GM21723 (cell line): Measurements from ENCODE around the gene TUBGCP6.
"Not testable (repeated sequence)": the region's sequence is repeated elsewhere in the genome, so short reads cannot be mapped to it uniquely, and the experiment has no call there.

Source experiments
- ATAC-seq: cut with Tn5 transposase; IDR thresholded peaks from one replicate; pipeline ENCODE4 v1.9.1; 2021; ENCODE audit warnings: mild to moderate bottlenecking, moderate library complexity; ENCODE audit not compliant: unreplicated experiment

Gene TUBGCP6

GRCh38 chr22:50213263-50213662 lies 31.6 kb downstream of the TUBGCP6 start:
- ATAC-seq = no peak

GRCh38 chr22:50211147-50211546 lies 33.7 kb downstream of the TUBGCP6 start:
- ATAC-seq = no peak

DNA sequence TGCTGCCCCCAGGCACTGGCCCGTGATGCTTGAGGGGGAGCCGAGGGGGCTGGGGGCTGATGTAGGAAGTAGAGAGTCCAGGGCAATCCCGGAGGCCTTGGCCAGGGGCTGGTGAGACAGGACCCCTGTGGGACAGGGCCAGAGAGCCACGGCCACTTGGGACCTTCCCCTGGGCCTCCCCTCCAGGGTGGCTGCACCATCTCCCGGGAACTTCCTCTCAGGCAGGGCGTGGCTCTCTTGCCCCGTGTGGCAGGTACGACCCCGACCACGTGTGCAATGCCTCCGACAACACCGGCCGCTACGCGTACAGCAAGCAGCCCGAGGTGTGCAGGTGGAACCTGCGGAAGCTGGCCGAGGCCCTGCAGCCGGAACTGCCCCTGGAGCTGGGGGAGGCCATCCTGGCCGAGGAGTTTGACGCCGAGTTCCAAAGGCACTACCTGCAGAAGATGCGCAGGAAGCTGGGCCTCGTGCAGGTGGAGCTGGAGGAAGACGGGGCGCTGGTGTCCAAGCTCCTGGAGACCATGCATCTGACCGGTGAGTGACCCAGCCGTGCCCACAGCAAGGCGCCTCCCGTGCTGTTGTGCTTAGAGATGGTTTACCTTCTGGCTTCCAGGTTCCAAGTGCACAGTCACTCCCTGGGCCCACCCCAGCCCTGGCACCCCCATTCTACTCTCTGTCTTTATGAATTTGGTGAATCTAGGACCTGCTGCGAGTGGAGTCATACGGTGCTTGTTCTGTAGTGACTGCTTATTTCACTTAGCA lies 34.3 kb downstream of the TUBGCP6 start:
- ATAC-seq = no peak

DNA sequence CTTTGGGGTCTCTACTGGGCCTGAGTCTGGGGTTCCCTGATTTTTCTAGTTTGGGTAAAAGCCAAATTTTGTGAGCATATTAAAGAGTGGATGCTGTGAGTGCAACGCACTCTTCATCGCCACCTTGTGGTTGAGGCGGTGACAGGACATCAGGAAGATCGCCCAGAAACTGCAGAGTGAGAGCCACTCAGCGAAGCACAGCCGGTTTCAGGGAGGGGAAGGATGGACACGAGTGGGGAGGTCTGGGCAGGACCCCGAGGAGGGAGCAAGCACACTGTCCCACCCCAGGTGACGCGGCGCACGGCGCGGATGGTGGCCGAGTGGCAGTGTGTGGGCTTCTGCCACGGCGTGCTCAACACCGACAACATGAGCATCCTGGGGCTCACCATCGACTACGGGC lies 34.9 kb downstream of the TUBGCP6 start:
- ATAC-seq = no peak

DNA sequence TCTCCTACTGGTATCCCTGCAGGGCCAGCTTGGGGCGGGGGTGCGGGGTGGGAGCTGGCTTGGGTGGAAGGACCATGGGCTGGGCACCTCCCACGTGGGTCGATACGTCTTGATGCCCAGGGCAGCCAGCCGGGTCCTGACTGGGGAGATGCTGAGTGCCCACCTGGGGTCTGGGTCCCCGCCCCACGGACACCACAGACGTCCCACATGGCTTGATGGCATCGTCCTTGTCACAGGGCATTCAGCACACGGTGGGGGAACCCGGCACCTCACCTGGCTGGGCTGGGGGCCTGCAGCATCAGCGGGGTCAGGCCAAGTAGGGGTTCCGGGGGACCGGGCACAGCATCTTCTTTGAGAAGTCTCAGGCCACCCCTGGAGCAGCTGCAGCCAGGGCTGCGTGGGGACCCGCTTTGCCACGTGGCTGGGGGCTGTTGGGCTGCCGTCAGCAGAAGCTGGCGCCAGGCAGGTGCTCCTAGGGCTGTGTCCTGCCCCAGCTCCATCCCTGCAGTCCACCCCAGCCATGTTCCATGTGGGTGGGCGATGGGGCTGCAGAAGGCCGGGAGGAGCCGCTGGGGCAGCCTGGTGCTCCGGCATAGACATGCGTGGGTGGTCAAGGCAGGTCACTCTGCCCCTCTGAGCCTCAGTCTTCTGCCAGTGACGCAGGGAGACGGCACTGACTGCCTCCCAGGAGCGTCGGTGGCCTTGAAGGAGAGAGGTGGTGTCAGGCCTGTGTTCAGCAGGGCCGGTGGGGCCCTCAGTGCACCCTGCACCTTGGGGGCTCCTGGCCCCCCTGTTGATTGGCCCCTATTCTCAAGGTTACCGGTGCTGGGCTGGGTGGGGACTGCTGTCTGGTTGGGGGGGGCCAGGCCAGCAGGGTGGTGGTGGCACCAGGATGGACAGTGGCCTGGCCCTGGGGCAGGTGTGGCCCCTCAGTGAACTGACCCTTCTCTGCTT lies 35.6 kb downstream of the TUBGCP6 start:
- ATAC-seq = no peak

DNA sequence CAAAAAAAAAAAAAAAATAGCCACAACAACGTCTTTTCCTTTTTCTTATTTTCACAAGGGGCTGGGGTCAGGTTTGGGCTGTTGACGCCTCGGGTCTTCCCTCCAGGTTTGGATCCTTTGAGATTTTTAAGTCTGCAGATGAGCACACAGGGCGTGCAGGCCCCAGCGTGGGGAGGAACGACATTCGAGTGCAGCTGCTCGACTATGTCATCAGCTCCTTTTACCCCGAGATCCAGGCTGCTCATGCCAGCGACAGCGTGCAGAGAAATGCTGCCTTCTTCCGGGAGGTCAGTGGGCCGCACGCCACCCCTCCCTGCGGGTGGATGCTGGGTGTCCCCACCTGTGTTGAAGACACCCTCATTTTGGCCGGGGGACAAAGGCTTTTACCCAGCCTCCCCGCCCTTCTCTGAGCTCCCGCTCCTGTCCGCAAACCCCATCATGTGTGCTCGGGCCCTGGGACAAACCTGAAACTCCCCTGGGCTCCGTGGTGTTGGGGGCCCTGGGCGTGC lies 36.3 kb downstream of the TUBGCP6 start:
- no peak for ATAC-seq

GRCh38 chr22:50207383-50208140 lies 37.3 kb downstream of the TUBGCP6 start:
- ATAC-seq = no peak

DNA sequence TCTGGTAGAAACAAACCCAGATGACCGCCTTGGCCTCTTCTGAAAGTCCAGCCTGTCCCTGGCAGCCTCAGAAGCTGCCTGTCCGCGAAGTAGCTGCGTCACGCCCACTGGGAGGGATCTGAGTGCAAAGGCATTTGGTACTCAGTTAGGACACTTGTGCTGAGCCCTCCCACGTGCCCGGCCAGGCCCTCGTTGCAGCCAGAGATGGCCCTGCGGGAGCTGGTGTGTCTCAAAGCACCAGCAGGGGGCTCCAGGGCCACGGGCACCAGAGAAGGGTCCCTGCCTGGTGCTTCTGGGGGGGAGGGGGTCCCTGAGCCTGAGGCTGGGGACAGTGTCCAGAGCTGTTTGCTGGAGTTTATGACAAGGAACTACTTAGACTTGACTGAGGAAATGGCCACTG lies 38.2 kb downstream of the TUBGCP6 start:
- no peak for ATAC-seq

DNA sequence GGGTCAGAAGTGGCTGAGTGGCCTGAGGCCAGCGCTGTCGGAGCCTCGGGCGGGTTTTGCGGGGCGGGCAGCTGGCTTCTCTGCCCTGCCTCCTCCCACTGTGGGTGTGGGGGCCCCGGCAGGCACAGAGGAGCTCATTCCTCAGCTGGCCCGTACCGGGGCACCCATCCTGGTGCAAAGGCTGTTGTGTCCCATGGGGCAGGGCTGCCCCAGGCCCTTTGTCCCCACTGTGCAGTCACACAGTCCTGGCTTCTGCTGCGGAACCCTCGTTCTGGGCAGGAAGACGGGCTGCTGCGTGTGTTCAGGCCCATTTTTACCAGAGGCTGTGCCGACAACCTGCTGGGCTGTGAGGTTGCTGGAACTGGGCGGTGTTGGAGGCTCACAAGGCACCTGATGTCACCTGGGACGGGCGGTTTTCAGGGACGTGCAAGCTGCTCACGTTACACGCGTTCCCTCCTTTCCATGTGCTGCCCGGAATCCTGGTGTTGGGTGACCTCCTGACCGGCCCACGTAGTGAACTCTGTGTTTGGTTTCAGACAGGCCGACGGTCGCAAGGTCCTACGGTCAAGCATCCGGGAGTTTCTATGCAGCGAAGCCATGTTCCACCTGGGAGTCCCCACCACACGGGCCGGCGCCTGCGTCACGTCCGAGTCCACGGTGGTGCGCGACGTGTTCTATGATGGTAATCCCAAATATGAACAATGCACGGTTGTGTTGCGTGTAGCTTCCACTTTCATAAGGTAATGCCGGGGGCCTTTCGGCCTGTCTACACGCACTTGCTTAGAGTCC lies 38.8 kb downstream of the TUBGCP6 start:
- no peak for ATAC-seq

GRCh38 chr22:50204998-50205397 lies 39.8 kb downstream of the TUBGCP6 start:
- not testable (repeated sequence) for ATAC-seq

GRCh38 chr22:50204571-50204970 lies 40.3 kb downstream of the TUBGCP6 start:
- ATAC-seq = no peak

- ATAC-seq = no peak
These were observed 41.5 kb downstream of the TUBGCP6 start for GRCh38 chr22:50203288-50203687.

GRCh38 chr22:50202130-50202666 lies 42.6 kb downstream of the TUBGCP6 start:
- no peak for ATAC-seq

DNA sequence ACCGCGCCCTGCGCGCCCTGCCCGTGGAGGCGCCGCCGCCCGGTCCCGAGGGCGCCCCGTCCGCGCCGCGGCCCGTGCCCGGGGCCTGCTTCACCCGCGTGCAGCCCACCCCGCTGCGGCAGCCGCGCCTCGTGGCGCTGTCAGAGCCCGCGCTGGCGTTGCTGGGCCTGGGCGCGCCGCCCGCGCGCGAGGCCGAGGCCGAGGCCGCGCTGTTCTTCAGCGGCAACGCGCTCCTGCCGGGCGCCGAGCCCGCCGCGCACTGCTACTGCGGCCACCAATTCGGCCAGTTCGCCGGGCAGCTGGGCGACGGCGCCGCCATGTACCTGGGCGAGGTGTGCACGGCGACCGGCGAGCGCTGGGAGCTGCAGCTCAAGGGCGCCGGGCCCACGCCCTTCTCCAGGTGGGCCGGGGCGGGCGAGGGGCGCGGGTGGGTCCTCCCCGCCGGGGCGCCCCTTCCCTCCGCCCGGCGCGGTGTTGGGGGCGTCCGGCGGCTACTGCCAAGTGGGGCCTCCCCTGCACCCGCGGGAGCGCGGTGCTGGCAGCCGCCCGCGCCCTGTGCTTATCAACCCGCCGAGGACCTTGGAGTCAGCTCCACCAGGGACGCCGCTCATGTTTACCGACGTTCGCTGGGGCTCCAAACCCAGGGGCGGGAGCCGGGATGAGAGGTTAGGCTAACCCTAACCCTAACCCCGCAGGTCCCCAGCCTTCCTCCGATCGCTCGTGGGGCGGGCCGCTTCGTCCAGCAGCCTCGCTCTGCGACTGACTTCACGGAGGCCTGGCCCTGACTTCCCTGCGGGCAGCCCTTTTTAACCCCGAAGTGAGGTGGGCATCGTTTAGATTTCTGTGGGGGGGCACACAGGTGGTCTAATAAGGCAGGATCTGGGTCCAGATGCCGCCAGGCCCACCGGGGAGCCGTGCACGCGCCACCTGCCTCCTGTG lies 43.4 kb downstream of the TUBGCP6 start:
- ATAC-seq = peak; percentile 24

DNA sequence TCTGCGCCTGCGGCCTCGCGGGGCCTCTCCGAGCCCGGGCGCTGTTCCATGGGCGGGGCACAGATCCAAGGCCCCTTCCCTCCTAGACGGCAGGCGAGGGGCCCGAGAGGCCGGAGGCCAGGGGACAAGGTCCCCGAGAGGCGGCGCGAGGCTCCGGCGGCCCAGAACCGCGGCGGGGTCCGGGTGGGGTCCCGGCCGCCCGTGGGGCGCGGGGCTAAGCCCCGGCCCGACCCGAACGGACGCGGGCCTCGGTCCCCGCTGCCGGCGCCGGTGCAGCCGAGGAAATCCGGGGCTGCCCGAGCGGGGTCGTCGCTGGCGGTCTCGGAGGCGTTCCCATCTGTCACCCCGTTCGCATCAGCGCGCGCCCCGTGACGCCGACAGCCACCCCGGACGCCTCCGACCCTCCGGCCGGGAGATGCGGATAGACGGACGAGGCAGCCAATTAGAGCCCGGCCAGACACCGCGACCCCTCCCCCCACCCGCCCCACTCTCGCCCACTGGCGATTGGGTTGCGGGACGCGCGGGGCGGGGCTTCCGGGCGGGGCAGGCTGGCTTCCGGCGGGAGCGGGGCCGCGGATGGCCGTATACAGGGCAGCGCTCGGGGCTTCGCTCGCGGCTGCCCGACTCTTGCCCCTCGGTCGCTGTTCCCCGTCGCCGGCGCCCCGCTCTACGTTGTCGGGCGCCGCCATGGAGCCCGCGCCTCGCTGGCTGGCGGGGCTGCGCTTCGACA lies 44.2 kb downstream of the TUBGCP6 start, which contains the start of gene SELENOO:
Gene SELENOO, plus strand, starts transcription at position 551 of the 730 bp plus-strand sequence. Its CDS starts 26 bp downstream, at position 577.
- peak; percentile 65 for ATAC-seq

GRCh38 chr22:50199829-50200460 lies 44.9 kb downstream of the TUBGCP6 start:
- no peak for ATAC-seq

GRCh38 chr22:50199251-50199721 lies 45.5 kb downstream of the TUBGCP6 start:
- ATAC-seq = no peak
